Dermis blood vessel endothelial cell (primary cell): ENCODE measurements around the gene ARL5A. TPM values are rescaled to one million over a fixed set of nuclear protein-coding genes. Genes with fewer than 3 reads are reported as not detected.
A peak's percentile ranks its signal among the peaks of the same experiment; 100 is the strongest.

Experiments
- DNase-seq: peaks from one replicate; pipeline ENCODE4 v3.0.0; 2010
- total RNA-seq: library from RNA; depleted of rRNA; stranded (reverse); fragments of >200 nt; gene quantifications from 2 replicates; pipeline ENCODE4 v1.2.3, GENCODE V29; 2014

Gene ARL5A
- total RNA-seq, 1 donor from 2014 or later = 134 TPM

DNA sequence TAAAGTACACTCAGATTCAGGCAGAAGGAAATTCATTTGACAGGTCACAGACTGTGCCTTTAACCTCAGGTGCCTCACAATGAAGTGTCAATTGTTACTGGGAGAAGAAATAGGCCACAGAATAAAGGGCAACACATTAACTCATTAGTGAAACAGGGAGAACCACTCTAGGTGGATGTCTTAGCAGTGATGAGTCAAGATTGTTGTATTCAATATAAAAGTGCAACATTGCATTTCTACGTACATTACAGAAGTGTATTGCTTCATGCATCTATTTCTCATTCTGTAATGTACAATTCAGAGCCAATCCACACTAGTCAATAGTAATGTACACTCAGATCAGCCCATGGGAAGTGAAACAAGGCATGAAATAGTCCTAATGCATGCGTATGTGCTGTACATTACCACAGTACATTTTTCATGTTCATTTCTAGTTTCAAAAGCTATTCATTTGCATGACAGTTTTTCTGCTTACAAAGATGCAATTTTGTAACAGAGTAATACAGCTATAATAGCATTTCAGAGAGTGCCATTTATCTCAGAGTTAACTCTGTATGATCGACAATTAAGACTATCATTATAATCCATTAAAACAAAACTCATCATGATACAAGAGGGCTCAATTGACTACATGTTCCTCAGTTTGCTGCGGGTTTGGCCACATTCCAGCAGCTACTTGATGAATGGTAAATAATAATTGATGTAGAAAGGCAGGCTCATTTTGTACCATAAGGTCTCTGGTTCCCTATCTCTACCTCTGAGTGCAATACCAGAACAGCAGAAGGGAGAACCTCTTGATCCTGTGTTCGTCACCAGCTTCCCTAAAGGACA lies 12.2 kb upstream of the ARL5A start:
- no peak for DNase-seq

DNA sequence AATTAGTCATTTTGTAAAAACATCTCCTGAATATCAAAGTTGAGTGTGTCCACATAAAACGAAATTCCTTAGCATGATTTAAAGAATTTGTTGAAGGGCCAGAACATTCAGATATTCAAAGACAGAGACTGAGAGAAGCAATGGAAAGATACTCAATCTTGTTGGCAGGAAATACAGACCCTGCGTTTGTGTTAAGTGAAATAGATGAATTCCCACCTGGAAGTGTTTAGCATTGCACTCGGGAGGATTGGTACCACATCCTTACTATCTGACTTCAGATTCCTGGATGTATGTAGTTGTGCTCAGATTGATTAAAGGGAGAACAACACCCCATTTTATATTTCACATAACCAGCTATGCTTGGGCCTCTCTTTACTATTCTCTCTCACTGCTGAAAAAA lies 9.7 kb upstream of the ARL5A start:
- no peak for DNase-seq

DNA sequence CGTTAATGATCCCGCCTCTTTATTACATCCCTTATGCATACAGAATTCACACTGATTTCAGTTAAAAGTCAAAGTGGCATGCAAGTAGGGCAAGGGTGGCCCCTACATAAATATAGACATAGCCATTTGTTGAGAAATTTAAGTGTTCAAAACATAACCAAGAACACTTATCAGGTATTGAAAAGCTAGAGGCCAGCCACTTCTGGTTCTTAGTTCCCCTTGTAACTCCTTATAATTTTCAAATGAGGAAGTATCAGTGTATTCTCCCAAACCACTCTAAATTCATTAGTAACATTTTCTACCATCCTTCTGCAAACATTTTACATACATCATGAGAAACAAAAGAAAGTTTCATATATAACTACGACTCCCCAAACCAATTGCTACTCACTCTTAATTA lies 5.8 kb upstream of the ARL5A start:
- no peak for DNase-seq

DNA sequence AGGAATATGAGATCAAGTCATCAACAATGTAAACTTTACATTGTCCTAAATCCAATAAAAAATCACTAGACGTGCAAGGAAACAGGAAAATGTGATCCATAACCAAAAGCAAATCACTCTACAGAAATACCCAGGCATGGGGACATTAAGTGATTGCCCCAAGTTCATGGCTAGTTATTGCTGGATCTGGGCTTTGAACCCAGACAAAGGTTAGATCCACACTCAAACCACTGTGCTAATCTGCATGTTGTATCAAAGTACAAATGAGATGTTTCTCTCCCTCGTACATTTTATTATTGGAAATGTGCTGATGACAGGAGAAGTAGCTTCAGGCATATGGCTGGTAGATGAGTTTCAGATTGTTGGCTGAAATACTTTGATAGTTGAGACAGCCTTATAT lies 2.7 kb upstream of the ARL5A start:
- DNase-seq = no peak

DNA sequence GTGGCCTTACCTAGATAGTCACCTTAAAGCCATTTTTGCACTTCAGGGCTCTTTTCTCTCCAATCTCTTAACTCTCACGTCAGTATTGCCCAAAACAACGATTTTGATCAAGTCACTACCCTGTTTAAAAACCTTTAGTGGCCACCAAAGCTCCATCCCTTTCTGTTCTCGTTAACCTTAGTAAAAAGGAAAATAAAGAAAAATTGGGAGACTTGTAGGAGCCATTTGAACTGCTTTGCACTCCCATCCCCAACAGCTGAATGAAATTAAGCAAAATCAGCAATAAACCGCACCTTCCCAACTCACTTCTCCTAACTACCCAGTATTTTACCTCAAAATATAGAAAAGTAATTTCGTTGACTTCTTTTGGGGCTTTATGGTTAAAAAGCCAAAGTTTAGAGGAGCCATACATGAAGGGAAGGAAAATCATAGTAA lies 686 bp upstream of the ARL5A start:
- DNase-seq = no peak

DNA sequence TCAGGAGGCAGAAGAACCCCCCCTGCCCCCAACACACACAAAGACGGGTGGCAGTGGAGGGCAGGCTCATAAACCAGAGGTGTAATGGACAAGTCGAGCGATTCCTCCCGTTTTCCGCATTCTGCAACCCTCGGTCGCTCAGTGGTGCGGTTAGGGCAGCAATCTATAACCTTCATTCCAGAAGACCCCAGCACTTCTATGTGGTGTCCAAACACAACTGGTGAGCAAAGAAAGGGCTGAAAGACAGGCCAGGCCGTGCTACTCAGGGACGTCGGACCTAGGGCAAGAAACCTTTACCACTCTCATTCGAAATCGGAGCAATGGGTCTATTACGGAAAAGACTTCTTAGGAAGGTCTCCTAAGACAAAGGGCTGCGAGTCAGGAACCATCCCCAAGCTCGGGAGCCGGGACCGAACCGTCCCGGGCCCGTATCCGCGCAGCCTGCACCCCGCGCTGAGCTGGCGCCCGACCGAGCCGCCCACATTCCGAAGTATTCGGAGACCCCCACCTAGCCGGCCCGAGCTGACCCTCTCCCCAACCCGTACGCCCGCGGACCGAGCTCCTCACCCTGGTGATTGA lies 568 bp downstream of the ARL5A start:
- peak; percentile 50 for DNase-seq

DNA sequence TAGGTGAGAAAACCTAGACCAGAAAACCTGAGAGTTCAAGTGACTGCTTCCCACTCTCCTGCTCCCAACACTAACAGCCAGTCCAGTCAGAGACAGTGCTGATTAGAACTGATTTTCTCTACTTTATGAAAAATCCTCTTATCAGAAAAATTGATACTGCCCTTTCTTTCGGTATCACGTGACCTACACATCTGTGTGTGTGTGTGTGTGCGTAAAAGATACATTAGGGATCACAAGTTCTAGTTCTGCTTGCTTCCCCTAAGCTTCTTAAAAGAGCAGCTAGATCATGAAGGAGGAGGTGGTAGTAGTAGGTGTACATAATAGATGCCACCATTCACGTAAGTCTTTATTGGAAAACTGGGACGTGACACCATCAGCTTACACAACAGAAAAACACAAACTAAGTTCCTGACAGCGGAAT lies 1.5 kb downstream of the ARL5A start:
- peak; percentile 43 for DNase-seq

DNA sequence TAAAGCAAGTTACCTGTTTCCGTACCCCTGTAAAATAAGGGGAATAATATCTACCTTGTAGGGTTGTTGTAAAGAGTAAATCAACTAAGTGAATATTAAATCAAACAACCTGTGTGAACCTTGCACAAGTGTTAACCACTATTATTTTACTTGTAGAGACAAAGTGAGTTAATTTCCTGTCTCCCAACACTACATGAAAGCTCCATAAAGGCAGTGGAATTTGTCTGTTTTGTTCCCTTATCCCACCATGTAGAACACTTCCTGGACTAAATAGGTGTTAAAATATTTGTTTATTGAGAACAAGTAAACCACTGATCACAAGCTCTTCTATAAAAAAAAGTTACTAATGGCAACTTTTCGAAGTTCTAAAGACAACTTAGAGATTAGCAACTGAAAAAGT lies 3.3 kb downstream of the ARL5A start:
- peak; percentile 45 for DNase-seq

DNA sequence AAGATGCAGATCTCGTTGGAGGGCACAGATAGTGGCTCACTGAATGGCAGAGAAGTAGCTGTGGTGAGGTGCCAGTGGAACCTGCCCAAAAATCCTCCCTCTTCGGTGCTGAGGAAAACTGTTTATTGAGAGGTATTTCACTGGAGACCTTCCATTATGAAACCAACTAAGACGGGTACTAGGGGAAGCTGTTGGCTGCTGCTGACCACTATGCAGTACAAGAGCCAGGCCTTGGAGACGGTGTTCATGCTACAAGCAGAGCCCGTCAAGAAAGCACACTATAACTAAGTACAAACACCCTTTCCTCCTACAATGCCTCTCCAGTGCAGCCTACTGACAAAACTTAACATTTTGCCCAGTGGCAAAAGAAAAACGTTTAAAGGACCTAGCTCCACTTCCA lies 4.6 kb downstream of the ARL5A start:
- DNase-seq = no peak

DNA sequence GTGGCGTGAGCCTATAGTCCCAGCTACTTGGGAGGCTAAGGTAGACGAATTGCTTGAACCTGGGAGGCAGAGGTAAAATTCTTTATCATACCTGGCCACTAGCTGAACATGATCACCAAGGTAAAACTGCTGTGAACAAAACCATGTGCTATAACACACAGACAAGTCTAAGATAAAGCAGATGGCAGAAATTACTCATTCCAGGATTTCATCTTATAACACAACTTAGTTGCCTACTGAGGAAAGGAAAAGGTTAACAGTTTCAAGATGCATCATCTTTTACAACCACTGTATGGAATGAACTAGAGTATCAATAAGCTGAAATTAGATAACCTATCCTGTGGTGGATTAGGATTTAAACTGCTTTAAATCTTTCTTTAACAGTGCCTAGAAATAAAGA lies 8.3 kb downstream of the ARL5A start:
- DNase-seq = no peak

DNA sequence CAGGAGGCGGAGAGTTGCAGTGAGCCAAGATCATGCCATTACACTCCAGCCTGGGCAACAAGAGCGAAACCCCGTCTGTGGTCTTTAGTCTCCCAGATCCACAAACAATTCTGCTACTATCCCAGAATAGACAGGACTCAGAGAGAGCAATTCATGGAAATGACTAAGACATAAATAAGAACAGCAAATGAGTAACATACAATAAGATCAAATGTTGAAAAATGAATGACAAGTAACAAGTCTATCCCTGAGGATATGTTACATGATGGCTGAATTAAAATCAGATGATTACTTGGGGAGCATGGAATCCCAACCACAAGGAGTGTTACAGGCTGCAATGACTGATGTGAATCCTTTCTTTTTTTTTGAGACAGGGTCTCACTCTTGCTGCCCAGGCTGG lies 10.3 kb downstream of the ARL5A start:
- DNase-seq = peak; percentile 55

DNA sequence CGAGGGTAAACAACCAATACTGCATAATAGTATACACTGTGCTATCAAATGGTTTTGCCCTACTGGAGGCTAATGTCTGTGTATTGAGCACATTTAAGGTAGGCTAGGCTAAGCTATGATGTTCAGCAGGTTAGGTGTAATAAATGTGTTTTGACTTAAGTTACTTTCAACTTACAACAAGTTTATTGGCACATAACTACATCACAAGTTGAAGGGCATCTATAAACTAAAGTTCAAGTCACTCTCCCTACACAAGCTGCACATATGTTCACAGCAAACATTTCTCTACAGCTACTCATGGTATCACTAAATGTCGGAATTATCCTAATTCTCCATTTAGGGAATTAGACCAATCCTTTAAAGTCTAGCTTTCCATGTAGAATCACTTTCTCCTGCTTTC lies 11.4 kb downstream of the ARL5A start:
- DNase-seq = no peak

DNA sequence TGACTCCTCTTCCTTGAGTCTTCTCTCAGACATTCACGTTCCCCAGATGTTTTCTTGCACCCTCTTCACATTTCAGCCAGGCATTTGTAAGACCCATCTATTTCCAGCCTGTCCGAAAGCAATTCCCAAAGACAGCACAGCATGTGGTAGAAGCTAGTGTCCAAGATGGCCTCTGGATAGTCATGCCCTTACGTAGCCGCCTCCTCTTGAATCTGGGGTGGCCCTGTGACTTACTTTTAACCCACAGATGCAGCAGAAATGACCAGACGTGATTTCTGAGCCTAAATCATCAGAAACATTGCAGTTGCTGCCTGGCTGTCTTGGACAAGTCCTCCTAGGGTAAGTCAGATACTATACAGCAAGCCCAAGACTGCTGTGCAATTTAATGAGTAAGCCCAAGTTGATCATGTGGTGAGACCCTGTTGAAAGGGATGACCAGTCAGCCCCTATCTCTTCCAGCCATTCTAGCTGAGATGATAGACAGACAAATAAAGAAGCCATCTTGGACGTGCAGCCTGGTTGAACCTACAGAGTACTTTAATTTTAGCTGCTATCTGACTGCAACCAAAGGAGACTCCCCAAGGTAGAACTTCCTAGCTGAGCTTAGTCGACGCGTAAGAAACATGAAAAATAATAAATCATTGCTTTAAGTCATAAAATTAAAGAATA lies 12.3 kb downstream of the ARL5A start:
- DNase-seq = no peak

DNA sequence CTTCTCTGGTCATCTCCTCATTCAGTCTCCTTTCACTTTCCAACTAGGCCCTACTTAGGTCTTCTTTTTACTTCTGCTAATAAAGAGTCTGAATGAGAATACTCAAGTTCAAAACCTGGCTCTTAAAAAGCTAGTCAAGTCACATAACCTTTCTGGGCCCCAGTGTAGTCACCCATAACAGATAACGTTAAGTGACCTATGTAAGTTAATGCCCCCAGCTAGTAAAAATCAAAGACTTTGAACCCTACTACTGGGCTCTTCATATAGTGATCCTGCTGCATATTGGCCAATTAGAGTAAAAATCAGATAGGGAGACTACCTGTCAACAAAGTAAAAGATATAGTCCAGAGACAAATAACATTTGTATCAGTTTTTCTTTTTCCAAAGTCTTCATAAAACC lies 17.7 kb downstream of the ARL5A start:
- DNase-seq = no peak

DNA sequence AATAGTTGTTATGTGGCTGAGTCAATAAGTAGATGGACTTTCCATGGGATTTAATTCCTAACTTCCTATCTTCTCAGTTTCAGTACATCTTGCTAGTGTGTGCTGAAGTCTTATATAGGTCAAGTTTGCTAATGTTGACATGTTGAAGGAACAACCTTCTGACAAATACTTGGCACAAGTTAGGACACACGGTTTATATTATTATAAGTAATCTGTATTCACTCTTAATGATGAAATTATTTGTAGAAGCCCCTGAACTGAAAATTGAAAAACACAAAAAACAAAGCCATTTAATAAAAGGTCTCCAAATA lies 19.2 kb downstream of the ARL5A start:
- DNase-seq = no peak

DNA sequence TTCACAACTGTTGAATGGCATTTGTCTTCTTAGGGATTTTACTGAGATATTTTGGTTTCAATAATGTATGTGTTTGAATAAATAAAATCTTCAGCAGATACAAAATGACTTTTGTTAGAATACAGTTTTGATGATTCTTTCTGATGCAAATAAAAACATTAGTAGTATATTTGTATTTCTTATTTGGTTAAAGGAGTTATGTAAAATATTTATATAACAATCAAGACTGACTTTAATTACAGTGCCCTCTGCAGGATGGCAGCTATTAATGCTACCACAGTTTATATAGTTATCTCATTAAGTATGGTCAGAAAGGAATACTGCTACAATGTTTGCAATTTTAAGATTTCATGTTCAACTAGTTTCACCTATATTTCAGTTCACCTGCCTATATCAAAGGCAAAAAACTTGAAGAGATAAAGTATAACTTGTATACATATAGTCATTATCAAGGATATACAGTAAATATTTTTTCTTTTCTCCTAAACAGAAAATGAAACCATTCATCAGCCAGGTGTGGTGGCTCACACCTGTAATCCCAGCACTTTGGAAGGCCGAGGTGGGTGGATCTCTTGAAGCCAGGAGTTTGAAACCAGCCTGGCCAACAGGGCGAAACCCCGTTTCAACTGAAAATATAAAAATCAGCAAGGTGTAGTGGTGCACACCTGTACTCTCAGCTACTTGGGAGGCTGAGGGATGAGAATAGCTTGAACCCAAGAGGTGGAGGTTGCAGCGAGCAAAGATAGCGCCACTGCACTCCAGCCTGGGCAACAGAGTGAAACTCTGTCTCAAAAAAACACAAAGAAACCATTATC lies 19.8 kb downstream of the ARL5A start:
- DNase-seq = peak; percentile 53

DNA sequence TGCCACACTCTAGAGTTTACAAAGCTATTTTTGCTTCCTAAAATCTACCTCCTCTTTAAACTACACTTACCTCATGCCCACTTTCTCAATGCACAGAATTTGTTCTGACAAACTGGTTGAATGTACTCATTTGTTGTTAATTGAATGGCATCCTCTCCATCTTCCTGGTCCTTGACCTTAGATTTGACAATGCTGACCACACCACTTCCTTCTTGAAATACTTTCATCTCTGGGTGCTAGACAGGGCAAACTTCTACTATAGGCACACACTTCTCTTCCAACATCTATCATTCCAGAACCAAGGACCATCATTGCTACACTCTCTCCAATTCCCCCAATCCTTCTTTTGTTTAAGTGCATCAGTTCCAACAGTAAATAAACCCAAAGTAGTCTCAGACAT lies 22.3 kb downstream of the ARL5A start:
- DNase-seq = no peak

DNA sequence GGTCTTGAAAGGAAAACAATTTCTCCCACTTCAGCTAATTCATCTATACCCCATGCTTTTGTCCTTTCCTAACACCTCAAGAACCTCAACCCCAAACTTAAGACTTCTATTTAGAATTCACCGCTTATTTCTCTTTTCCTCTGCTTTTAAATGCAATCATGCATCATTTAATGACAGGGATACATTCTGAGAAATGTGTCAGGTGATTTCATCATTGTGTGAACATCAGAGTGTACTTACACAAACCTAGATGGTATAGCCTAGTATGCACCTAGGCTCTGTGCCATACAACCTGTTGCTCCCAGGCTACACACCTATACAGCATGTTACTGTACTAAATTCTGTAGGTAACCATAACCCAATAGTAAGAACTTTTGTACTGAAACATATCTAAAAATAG lies 22.9 kb downstream of the ARL5A start:
- no peak for DNase-seq

DNA sequence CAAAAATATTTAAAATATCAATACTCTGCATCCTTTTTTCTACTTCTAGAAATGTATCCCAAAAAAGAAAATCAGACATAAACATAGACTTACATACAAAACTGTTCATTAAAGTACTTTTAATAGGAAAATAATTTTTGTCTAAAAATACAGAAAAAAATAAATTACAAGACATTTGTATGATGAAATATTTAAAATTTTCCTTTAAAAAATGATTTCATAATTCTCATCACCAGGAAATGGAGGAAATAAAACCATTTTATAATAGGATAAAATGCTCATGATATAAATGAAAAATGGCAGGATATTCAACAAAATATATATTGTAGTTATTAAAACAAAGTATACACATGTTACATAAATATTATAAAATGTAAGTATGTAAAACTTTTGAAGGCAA lies 24.4 kb downstream of the ARL5A start:
- DNase-seq = no peak

DNA sequence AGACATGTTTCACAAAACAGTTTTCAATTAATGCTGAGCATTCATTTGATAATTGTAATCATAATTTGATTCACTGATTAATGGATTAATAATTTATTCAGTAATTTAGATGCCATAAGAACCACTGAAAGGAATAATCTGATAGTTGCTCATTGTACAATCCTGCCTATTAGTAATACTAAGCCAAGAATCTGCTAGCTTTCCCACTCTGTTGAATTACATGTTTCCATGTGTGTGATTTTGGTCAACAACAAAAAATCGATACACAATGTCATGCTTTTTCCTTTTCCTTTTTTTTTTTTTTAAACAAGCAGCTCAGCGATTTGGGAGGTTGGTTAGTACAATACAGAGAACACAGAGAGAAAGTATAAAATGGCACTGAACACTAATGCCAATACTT lies 25.9 kb downstream of the ARL5A start:
- DNase-seq = no peak

DNA sequence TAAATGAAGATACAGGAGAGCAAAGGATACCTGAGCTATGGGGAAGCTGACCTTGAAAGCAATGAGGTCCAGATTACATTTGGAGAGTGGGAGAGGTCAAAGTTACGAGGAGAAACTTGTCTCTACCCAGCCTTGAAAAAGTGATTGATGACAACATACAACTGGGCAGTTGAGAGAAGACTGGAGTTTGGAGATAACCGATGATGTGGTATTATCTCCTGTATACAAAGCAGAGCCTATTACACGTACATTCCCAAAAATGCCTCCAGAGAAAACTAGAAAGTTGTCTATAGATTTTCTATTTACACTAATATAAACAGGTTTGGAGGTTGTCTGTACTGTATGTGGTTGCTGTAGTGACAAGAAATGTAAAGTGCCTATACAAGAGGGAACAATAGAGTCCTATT lies 28.3 kb downstream of the ARL5A start:
- DNase-seq = no peak

DNA sequence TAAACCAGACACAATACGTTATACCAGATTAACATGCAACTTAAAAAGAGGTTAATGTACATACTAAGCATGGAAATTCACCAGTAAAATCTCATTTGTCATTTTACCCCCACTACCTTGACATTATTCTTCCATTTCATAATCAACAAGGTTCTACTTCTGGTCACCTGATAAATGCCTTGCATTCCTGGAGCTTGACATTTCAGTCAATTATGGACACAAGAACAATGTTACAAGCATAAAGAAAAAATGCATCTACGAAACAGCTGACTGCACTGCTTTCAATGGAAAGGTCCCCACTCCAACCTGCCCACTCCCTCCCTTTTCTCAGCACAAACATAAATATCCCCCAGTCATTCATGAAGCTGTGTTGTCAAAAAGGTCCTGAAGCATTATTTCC lies 31.4 kb downstream of the ARL5A start:
- DNase-seq = peak; percentile 15

DNA sequence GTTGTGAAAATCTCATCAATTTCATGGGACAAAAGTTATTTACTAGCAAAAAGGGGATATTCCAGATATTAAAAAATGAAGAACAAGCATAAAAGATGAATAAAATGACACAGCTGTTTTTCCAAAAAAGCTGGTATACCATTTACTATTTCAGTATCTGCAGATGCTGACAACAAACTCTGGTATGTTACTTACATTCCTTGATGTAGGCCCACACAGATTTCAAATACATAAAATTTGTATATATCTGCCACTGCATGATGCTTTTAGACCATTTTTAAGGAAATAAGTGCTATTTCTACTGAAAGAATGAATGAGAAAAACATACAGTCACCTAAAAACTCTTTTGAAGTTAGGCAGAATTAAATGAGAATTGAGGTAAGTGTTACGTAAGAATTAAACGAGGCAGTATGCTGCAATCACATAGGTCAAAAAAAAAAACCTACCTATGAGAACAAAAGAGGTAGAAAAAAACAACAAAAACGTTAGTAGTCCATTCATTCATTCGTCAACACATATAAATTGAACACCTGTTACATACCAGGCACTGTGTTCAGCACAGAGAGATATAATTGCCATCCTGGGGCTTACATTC lies 32.5 kb downstream of the ARL5A start:
- no peak for DNase-seq
